Lower leg skin (tissue), 3 donors: ENCODE results near the gene COL9A3.

Source experiments
- POLR2A ChIP-seq, 2 donors: fragments of 450-650 bp; IDR thresholded peaks; one replicate each; pipeline ENCODE4 v1.6.1; 2016 to 2017; ENCODE audit warnings: antibody characterized with exemption in 2 of 2, mild to moderate bottlenecking in 1 of 2, moderate library complexity in 1 of 2
- TF ChIP-seq, protein P1 (sequence below), 3 donors: fragments of 450-650 bp; IDR thresholded peaks; one replicate each; pipeline ENCODE4 v1.5.1; 2016; ENCODE audit warnings: antibody characterized with exemption in 3 of 3, mild to moderate bottlenecking in 3 of 3, moderate library complexity in 2 of 3

DNA sequence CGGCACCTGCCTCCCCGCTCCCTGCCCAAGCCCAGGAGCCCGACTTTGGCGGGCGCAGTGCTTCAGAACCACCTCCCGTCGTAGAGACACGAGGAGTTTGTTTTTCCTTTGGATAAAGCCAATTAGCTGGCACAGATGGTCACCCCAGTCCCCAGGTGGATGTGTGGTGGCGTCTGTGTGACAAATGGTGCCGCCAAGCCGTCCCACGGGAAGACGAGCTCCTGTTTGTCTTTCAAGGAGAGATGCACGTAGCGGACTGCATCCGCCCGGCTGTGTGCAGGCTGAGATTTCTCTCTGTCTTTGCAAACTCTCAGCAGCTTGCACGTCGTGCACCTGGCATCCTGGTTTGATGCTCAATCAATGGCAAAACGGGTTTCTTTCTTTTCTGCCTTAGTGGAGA, 36.6 kb upstream of the COL9A3 start:
- TF ChIP-seq, protein P1, sequence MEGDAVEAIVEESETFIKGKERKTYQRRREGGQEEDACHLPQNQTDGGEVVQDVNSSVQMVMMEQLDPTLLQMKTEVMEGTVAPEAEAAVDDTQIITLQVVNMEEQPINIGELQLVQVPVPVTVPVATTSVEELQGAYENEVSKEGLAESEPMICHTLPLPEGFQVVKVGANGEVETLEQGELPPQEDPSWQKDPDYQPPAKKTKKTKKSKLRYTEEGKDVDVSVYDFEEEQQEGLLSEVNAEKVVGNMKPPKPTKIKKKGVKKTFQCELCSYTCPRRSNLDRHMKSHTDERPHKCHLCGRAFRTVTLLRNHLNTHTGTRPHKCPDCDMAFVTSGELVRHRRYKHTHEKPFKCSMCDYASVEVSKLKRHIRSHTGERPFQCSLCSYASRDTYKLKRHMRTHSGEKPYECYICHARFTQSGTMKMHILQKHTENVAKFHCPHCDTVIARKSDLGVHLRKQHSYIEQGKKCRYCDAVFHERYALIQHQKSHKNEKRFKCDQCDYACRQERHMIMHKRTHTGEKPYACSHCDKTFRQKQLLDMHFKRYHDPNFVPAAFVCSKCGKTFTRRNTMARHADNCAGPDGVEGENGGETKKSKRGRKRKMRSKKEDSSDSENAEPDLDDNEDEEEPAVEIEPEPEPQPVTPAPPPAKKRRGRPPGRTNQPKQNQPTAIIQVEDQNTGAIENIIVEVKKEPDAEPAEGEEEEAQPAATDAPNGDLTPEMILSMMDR (IDR thresholded peaks at IDR 0.05), result no peak
- TF ChIP-seq POLR2A (IDR thresholded peaks at IDR 0.05), result no peak
